Activated CD8-positive, alpha-beta memory T cell treated with anti-CD3 and anti-CD28 coated beads, Interleukin-2, amount 50 U/mL, for 48 hours (primary cell): ENCODE results near the gene PPP3CB.
"Not testable (repeated sequence)": the region's sequence is repeated elsewhere in the genome, so short reads cannot be mapped to it uniquely, and the experiment has no call there.

Experiments used
- DNase-seq: peaks from one replicate; pipeline ENCODE4 v3.0.0-alpha.2; 2020

PPP3CB gene

GRCh38 chr10:73413528-73414229, 82.1 kb downstream of the PPP3CB start, which contains the start of gene ANXA7:
TSS of gene ANXA7 (minus strand) at chr10:73414058. CDS start at chr10:73400856, 13,202 bp downstream.
- DNase-seq: peak; percentile 97

GRCh38 chr10:73413108-73413527, 82.7 kb downstream of the PPP3CB start:
- no peak for DNase-seq

- DNase-seq: no peak
These were observed 84.9 kb downstream of the PPP3CB start for GRCh38 chr10:73410897-73411296.

GRCh38 chr10:73408978-73409521, 86.8 kb downstream of the PPP3CB start:
- DNase-seq: no peak

- DNase-seq: no peak
These were observed 87.8 kb downstream of the PPP3CB start for GRCh38 chr10:73408061-73408460.

- no peak for DNase-seq
These were observed 88.3 kb downstream of the PPP3CB start for GRCh38 chr10:73407495-73407894.

GRCh38 chr10:73406846-73407245, 89.0 kb downstream of the PPP3CB start:
- no peak for DNase-seq

- DNase-seq: no peak
These were observed 90.3 kb downstream of the PPP3CB start for GRCh38 chr10:73405556-73405955.

- DNase-seq: no peak
These were observed 91.1 kb downstream of the PPP3CB start for GRCh38 chr10:73404690-73405089.

- DNase-seq: no peak
These were observed 94.2 kb downstream of the PPP3CB start for GRCh38 chr10:73401636-73402035.

GRCh38 chr10:73399063-73399462, 96.8 kb downstream of the PPP3CB start:
- no peak for DNase-seq

GRCh38 chr10:73398024-73398423, 97.8 kb downstream of the PPP3CB start:
- DNase-seq: no peak

GRCh38 chr10:73394325-73394724, 101.5 kb downstream of the PPP3CB start:
- not testable (repeated sequence) for DNase-seq

GRCh38 chr10:73388228-73388627, 107.6 kb downstream of the PPP3CB start:
- DNase-seq: no peak

GRCh38 chr10:73386583-73386982, 109.2 kb downstream of the PPP3CB start:
- no peak for DNase-seq
